GM21381 (cell line): ENCODE measurements around the gene NKX3-2.

Experiments used
- ATAC-seq: cut with Tn5 transposase; IDR thresholded peaks from one replicate; pipeline ENCODE4 v1.9.1; 2021; ENCODE audit warnings: mild to moderate bottlenecking, moderate library complexity; ENCODE audit not compliant: unreplicated experiment

NKX3-2 gene

GRCh38 chr4:13534344-13535063 is 9.8 kb downstream of the NKX3-2 start:
- no peak for ATAC-seq

- ATAC-seq, result no peak
These were observed 10.5 kb downstream of the NKX3-2 start for GRCh38 chr4:13533670-13534343.

DNA sequence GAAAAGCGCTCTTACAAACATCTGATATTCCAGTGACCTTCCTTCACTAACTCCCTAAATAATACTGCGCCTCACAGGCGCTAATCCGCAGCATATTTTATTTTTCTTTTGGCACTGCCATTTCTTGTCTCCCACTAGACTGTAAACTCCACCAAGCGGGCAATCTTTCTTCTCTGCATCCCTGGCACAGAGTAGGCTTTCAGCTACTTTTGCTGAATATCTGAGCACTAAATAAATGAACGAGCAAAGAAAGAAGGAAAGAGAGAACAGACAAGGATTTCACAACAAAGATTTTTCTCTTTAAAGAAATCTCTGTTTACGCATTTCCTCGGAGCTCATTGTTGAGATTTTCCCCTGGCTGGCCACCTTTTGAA is 12.7 kb downstream of the NKX3-2 start:
- ATAC-seq, result no peak

DNA sequence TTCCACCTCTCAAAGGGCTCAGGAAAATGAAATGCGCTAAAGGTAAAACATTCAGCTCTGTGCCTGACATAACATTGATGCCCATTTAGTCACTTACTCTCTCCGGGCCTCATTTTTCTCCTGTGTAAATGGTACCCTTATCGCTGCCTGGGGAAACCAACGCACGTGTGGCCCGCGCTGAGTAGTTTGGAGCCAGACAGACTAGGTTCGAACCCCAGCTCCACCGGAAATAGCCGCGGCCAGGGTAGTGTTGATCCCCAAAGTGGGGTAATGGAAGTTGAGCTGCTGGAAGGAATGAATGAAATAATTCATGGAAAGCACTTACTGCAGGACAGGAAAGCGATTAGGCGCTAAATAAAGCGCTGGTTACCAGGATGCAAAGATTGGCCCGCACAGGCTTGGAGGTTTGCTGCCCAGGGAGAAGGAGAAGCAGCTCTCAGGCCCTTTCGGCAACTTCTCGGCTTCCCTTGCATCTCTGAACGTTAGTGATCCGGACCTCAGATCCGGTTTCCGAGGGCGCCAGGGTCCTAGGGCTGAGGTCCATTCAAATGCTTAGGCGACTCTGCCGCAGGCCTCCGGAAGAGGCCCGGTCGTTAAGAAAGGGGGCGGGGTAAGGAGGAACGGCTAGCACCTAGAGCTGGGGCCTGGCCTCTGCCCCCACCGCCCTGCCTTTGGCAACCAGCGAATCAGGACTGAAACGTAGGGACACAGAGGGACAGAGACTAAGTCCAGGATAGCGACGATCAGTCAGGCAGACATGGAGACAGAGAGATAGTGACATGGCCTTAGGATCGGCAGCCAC is 13.3 kb downstream of the NKX3-2 start:
- no peak for ATAC-seq

GRCh38 chr4:13529128-13529919 is 15.0 kb downstream of the NKX3-2 start:
- no peak for ATAC-seq

GRCh38 chr4:13528821-13529127 is 15.5 kb downstream of the NKX3-2 start:
- no peak for ATAC-seq

- ATAC-seq, result peak; percentile 84
These were observed 16.1 kb downstream of the NKX3-2 start for GRCh38 chr4:13527981-13528820.

GRCh38 chr4:13527192-13527980 is 16.9 kb downstream of the NKX3-2 start:
- ATAC-seq, result no peak

- ATAC-seq, result no peak
These were observed 17.6 kb downstream of the NKX3-2 start for GRCh38 chr4:13526658-13527057.

DNA sequence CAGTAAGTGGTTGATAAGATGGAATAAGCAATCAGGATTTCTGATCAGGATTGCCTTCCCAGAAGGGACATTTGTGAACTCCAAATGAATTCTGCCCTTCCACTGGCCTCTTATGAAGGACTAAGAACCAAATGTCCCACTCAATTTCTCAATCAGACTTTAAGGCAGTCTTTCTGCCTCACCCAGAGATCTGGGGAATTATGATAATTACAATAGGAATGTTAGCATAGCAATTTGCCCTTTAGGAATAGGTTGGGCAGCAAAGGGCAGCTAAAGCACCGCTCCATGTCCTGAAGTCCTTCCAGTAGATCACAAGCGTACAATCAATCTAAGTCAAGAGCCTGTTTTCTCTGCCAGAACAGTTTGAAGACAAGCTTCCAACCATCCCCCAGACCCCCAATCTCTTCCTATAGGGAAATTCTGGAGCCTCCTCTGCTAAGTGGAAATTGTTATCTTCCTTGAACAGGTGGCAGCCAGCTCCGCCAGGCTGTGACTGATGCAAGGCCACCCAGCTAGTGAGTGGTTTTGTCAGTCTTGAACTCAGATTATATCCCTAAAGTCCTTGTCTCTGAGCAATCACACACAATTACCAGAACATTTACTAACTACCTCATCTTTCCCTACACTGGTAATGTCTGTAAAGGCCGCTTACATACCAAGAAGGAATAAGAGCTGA is 18.6 kb downstream of the NKX3-2 start:
- ATAC-seq, result no peak

DNA sequence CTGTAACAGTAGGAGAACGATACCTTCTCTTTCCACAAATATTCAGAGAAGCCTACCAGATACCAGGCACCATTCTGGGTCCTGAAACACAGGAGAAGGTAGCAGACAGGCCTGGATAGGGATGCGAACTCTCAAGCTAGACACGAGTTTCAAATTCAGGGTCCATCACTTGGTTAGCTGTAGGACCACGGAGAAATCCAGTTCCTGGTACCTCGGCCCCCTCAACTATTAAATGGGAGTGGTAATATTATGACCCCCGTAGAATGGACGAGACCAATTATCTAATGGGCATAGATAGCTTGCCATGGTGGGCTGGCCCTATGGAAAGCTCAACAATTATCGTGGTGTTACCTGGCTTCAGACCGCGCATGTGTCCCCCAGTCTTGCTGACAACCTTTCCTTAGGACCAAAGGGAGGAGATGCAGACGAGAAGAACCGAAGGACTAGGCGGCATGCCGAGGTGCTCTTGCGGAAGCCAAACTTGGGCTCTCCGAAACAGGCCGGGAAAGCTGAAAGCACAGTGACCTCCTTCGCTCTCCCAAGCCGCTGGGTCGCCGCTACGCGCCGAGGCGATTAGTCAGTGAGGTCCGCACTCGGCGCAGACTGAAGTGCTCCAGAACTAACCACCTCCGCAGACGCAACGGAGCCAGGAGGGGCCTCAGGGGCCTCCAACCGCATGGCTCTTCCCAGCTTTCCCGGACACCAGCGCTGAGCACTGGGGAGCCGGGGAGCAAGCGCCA is 19.6 kb downstream of the NKX3-2 start:
- no peak for ATAC-seq

DNA sequence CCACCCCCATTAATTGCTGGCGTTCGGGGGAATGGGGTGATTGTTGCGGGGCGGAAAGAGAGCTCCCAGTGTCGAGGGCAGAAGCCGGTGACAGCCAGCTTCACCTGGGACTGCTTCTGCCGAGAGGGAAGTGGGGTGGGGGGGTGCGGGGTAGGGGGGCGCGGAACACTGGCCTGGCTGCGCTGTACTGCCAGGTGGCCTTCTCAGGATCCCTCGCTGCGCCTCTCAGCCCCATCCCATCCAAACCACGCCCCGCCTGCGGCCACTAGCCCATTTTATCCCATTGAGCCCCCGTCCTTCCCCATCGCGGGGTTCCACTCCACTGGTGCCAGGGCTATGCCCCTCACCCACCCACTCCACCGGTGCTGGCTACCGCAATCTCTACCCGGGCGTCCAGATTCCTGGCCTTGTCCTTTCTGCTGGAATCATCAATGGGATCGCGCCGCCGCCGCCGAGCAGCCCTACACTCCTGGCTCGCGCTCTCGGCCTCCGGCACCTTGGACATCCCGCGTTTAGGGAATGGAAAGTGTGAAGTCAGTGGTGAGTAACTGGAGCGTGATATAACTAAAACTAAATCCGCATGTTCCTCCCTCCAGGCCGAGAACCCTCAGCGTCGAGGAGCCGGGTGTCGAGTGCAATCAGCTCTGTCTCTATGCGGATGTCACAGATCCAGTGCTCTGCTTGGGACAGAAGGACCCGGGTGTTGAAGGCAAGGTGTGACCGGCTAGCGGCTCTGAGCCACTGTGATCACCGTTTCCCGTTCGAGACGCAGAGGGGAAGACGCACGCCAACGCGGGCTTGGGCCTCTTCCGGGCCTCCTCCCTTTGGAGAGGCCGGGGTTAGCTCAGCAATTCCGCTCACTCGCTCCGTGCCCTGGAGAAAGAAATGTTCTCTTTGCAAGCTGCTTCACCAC is 20.5 kb downstream of the NKX3-2 start:
- ATAC-seq, result no peak

DNA sequence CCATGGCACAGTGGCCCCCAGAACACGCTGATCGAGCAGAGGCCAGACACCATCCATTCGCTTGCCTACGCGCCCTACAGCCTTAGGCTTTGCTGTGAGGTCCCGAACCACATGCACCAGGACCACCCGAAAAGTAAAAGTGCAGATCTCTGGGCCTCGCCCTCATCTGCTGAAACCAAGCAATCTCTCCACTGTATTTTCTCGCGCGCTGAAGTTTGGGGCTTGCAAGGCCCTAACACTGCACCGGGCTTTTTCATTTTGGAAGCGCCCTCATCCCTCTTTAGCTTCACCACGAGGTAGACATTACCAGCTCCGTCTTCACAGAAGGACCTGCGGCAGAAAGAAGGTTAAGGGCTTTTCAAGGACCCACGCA is 21.2 kb downstream of the NKX3-2 start:
- ATAC-seq, result no peak

DNA sequence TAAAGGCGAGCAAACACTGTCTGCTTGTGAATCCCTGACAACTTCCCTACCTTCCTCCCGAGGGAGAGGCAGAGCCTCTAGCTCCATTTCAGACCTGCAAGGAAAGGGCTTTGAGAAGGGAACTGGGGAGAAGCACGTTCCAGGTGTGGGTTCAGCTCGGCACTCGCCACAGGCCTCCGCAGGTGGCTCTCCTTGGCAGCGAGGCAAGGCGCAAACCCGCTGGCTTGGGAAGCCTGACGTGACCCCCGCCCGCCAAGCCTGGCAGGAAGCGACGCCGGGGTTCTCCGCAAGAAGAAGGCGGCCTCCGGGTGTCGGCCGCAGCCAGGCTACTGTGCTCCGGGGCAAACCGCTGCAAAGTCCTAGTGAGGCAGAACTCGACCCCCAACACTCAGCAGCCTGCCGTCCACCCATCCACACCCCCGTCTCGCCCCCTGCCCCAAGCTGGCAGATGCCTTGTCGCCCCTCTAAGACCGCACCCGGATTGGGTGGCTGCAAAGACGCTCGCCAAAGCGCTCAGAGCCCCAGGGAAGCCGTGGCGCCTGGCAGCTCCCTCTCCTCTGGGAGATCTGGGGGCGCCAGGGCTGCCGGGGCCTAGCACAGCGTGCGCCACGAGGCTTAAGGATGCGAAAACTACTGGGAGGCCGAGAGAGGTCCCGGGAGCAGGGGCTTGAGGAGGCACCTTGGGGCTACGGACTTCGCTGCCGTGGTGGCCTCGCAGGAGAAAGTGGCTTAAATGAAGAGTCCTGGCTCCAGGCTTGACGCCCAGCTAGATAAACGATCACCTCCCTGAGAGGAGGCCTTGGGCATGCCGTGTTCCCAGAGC is 21.8 kb downstream of the NKX3-2 start:
- no peak for ATAC-seq

DNA sequence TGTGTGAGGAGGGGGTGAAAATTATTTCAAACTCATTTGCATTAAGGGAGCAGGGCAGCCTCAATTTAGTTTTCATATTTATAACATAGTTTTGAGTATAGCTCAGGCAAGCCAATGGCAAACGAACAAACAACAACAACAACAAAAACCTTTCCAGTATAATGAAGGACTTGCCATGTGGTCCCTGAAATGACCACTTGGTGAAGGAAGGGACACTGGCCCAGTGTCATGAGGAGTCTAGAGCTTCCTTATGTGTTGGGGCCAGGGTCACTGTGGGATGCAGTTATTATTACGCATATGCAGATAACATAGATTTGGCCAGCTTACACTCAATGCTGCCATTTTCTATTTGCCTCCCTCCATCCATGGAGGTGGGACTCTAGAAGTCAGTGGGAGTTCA is 23.3 kb downstream of the NKX3-2 start:
- no peak for ATAC-seq

- ATAC-seq, result no peak
These were observed 27.9 kb downstream of the NKX3-2 start for GRCh38 chr4:13516315-13516860.
